Stomach (tissue), 4 donors: ENCODE measurements around the gene KLHL36.

ENCODE experiments used
- CTCF ChIP-seq, 7 experiments: fragments of 450-650 bp in 4 of 7; fragments of 200-600 bp in 3 of 7; sonication (generic) in 3 of 7; IDR thresholded peaks; one replicate each; pipeline ENCODE4 v1.5.1; 2016 to 2019; ENCODE audit warnings: antibody characterized with exemption in 7 of 7, control low read depth in 2 of 7, mild to moderate bottlenecking in 1 of 7
- EP300 ChIP-seq: sonication (generic); formaldehyde crosslinking; IDR thresholded peaks from one replicate; pipeline ENCODE4 v1.6.1; 2017; ENCODE audit warnings: antibody characterized with exemption
- POLR2A ChIP-seq, 4 donors: fragments of 450-650 bp; IDR thresholded peaks; one replicate each; pipeline ENCODE4 v1.6.1; 2016; ENCODE audit warnings: antibody characterized with exemption in 4 of 4, control low read depth in 2 of 4, mild to moderate bottlenecking in 1 of 4, moderate library complexity in 1 of 4
- POLR2AphosphoS5 ChIP-seq, 3 donors: sonication (generic); formaldehyde crosslinking; IDR thresholded peaks; one replicate each; pipeline ENCODE4 v1.6.1; 2016; ENCODE audit warnings: antibody characterized with exemption in 3 of 3

GRCh38 chr16:84649511-84649861 is 1.2 kb downstream of the KLHL36 start:
- TF ChIP-seq CTCF (IDR thresholded peaks at IDR 0.05) (no peak), POLR2A (IDR thresholded peaks at IDR 0.05) (no peak), POLR2AphosphoS5 (IDR thresholded peaks at IDR 0.05) (no peak), EP300 (no peak)
